Large intestine (tissue), 3 donors: Measurements from ENCODE around the gene LRFN4. TPM values are rescaled to one million over a fixed set of nuclear protein-coding genes. Genes with fewer than 3 reads are reported as not detected.

Experiments
- DNase-seq, 2 donors: peaks; one replicate each; pipeline versions ENCODE4 v3.0.0 to v3.0.0-alpha.2; 2013
- H3K27ac ChIP-seq: one replicate; pipeline ENCODE4 v1.5.1; 2013; ENCODE audit warnings: low read length
- H3K27me3 ChIP-seq: 2 replicates; pipeline ENCODE4 v1.6.1; 2013; ENCODE audit warnings: low read length; ENCODE audit not compliant: control insufficient read depth, insufficient read depth
- H3K36me3 ChIP-seq: 2 replicates; pipeline ENCODE4 v1.6.1; 2013; ENCODE audit warnings: low read length; ENCODE audit not compliant: control insufficient read depth, insufficient read depth
- H3K4me1 ChIP-seq: one replicate; pipeline ENCODE4 v1.6.1; 2013; ENCODE audit warnings: low read length; ENCODE audit not compliant: control insufficient read depth, insufficient read depth
- H3K4me3 ChIP-seq: one replicate; pipeline ENCODE4 v1.5.1; 2013; ENCODE audit warnings: low read length
- H3K9me3 ChIP-seq: one replicate; pipeline ENCODE4 v1.6.1; 2013; ENCODE audit warnings: mild to moderate bottlenecking, low read depth, low read length, moderate library complexity; ENCODE audit not compliant: control insufficient read depth
- WGBS: methylation state at CpG from one replicate; pipeline ENCODE4 v1.1.5; 2013; ENCODE audit warnings: low lambda C conversion rate; ENCODE audit not compliant: insufficient coverage; 5-methylcytosine and 5-hydroxymethylcytosine counted together
- polyA plus RNA-seq: library from polyadenylated mRNA; unstranded; fragments of 120-200 nt; gene quantifications from one replicate; pipeline ENCODE4 v1.2.1, GENCODE V29; 2013

LRFN4 gene
- polyA plus RNA-seq, 1 donor: 15.7 TPM

GRCh38 chr11:66889960-66890359 is 33.1 kb downstream of the LRFN4 start:
- Histone ChIP-seq H3K4me3 (no peak overlapping the region), H3K9me3 (no peaks in the 10 kb centered on the region), H3K27ac (no peak overlapping the region), H3K27me3 (no peaks in the 10 kb centered on the region), H3K36me3 (peaks cover 3% of the 10 kb centered on the region), H3K4me1 (no peaks in the 10 kb centered on the region)
- 90% methylated on average over 2 of the region's 8 CpGs for WGBS
- DNase-seq: no peak

- H3K36me3 ChIP-seq: peaks cover 3% of the 10 kb centered on the region
- H3K9me3 ChIP-seq: no peaks in the 10 kb centered on the region
- H3K27ac ChIP-seq: no peak overlapping the region
Measured at GRCh38 chr11:66891851-66892660, 35.2 kb downstream of the LRFN4 start.

GRCh38 chr11:66892911-66893310 is 36.0 kb downstream of the LRFN4 start:
- Histone ChIP-seq H3K9me3 (no peaks in the 10 kb centered on the region), H3K4me3 (no peak overlapping the region), H3K4me1 (no peaks in the 10 kb centered on the region), H3K27me3 (no peaks in the 10 kb centered on the region), H3K27ac (no peak overlapping the region), H3K36me3 (peaks cover 3% of the 10 kb centered on the region)
- no peak for DNase-seq
- WGBS: no CpG with 5 or more reads among the region's 6 CpGs

More at GRCh38 chr11:66891851-66892660, 35.2 kb downstream of the LRFN4 start:
- no peaks in the 10 kb centered on the region for H3K27me3 ChIP-seq
- WGBS: no CpG with 5 or more reads among the region's 14 CpGs
- H3K4me3 ChIP-seq: no peak overlapping the region
- H3K4me1 ChIP-seq: no peaks in the 10 kb centered on the region
- peak in 1 of 2 donors; percentile 41 for DNase-seq

GRCh38 chr11:66894141-66894540 is 37.3 kb downstream of the LRFN4 start:
- no peak overlapping the region for H3K27ac ChIP-seq
- no peak overlapping the region for H3K4me3 ChIP-seq
- H3K9me3 ChIP-seq: no peaks in the 10 kb centered on the region
- no peaks in the 10 kb centered on the region for H3K36me3 ChIP-seq
- no peaks in the 10 kb centered on the region for H3K27me3 ChIP-seq
- DNase-seq: no peak
- H3K4me1 ChIP-seq: no peaks in the 10 kb centered on the region
- 60% methylated on average over 2 of the region's 2 CpGs for WGBS

GRCh38 chr11:66901964-66902390 is 45.1 kb downstream of the LRFN4 start:
- H3K27ac ChIP-seq: peak overlapping the region; percentile 4
- H3K4me3 ChIP-seq: no peak overlapping the region
- WGBS: 20% methylated on average over 1 of the region's 7 CpGs

GRCh38 chr11:66902486-66903177 is 45.8 kb downstream of the LRFN4 start:
- no peaks in the 10 kb centered on the region for H3K27me3 ChIP-seq
- H3K27ac ChIP-seq: no peak overlapping the region
- no CpG with 5 or more reads among the region's 15 CpGs for WGBS
- DNase-seq: no peak
- no peaks in the 10 kb centered on the region for H3K36me3 ChIP-seq
- no peak overlapping the region for H3K4me3 ChIP-seq
- no peaks in the 10 kb centered on the region for H3K4me1 ChIP-seq
- no peaks in the 10 kb centered on the region for H3K9me3 ChIP-seq

More at GRCh38 chr11:66901964-66902390, 45.1 kb downstream of the LRFN4 start:
- peak; percentile 26 to 70 for DNase-seq
- Histone ChIP-seq H3K9me3 (no peaks in the 10 kb centered on the region), H3K27me3 (no peaks in the 10 kb centered on the region), H3K36me3 (no peaks in the 10 kb centered on the region), H3K4me1 (no peaks in the 10 kb centered on the region)

GRCh38 chr11:66904055-66904454 is 47.2 kb downstream of the LRFN4 start:
- no peak overlapping the region for H3K27ac ChIP-seq
- peak; percentile 40 to 74 for DNase-seq
- H3K36me3 ChIP-seq: no peaks in the 10 kb centered on the region
- H3K4me1 ChIP-seq: no peaks in the 10 kb centered on the region
- H3K9me3 ChIP-seq: no peaks in the 10 kb centered on the region
- 100% methylated on average over 1 of the region's 3 CpGs for WGBS
- H3K27me3 ChIP-seq: no peaks in the 10 kb centered on the region
- H3K4me3 ChIP-seq: no peak overlapping the region

- no peak overlapping the region for H3K4me3 ChIP-seq
- H3K27ac ChIP-seq: no peak overlapping the region
- no peaks in the 10 kb centered on the region for H3K9me3 ChIP-seq
- 100% methylated on average over 1 of the region's 6 CpGs for WGBS
- no peaks in the 10 kb centered on the region for H3K27me3 ChIP-seq
- H3K36me3 ChIP-seq: no peaks in the 10 kb centered on the region
- no peak for DNase-seq
- no peaks in the 10 kb centered on the region for H3K4me1 ChIP-seq
Measured at GRCh38 chr11:66904561-66904960, 47.7 kb downstream of the LRFN4 start.

- Histone ChIP-seq H3K27ac (no peak overlapping the region), H3K4me1 (no peaks in the 10 kb centered on the region), H3K4me3 (no peak overlapping the region), H3K36me3 (no peaks in the 10 kb centered on the region), H3K9me3 (no peaks in the 10 kb centered on the region), H3K27me3 (no peaks in the 10 kb centered on the region)
- whole genome bisulfite sequencing: no CpG with 5 or more reads among the region's 8 CpGs
- no peak for DNase-seq
Measured at GRCh38 chr11:66904981-66905521, 48.2 kb downstream of the LRFN4 start.

GRCh38 chr11:66905631-66906030 is 48.8 kb downstream of the LRFN4 start:
- no peaks in the 10 kb centered on the region for H3K36me3 ChIP-seq
- H3K4me3 ChIP-seq: no peak overlapping the region
- no CpG with 5 or more reads among the region's 4 CpGs for WGBS
- DNase-seq: no peak
- H3K4me1 ChIP-seq: no peaks in the 10 kb centered on the region
- no peaks in the 10 kb centered on the region for H3K9me3 ChIP-seq
- H3K27me3 ChIP-seq: no peaks in the 10 kb centered on the region
- no peak overlapping the region for H3K27ac ChIP-seq
